ENCODE measurements around the gene DSTN. TPM values are rescaled to one million over a fixed set of nuclear protein-coding genes. Genes with fewer than 3 reads are reported as not detected.

The DSTN gene
- total and polyA plus RNA-seq, 9 donors, result 162 to 1,033 (median 324) TPM

DNA sequence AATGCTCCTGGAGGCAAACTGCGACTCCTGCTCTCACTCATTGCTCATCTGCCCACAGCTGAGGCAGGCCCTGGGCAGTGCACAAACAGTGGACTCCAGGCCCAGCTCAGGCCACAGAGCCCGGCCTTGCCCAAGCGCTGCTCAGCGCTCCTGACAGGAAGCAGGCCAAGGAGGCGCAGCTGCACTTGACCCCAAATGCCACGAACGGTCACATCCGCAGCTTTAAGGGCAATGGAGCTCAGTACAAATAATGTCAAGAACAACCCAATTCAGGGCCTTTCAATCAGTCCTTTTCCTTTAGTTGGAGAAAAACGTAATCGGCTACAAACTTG lies 78.4 kb downstream of the DSTN start:
- H3K4me1 ChIP-seq (ENCODE audit: insufficient read depth), result peaks cover 48% of the 10 kb centered on the region
- peak in 2 of 5 donors; percentile 38 to 51 for DNase-seq
- no peak for TF ChIP-seq POLR2A (IDR thresholded peaks at IDR 0.05)
- no peak for TF ChIP-seq EP300 (IDR thresholded peaks at IDR 0.05)
- TF ChIP-seq, protein P1, sequence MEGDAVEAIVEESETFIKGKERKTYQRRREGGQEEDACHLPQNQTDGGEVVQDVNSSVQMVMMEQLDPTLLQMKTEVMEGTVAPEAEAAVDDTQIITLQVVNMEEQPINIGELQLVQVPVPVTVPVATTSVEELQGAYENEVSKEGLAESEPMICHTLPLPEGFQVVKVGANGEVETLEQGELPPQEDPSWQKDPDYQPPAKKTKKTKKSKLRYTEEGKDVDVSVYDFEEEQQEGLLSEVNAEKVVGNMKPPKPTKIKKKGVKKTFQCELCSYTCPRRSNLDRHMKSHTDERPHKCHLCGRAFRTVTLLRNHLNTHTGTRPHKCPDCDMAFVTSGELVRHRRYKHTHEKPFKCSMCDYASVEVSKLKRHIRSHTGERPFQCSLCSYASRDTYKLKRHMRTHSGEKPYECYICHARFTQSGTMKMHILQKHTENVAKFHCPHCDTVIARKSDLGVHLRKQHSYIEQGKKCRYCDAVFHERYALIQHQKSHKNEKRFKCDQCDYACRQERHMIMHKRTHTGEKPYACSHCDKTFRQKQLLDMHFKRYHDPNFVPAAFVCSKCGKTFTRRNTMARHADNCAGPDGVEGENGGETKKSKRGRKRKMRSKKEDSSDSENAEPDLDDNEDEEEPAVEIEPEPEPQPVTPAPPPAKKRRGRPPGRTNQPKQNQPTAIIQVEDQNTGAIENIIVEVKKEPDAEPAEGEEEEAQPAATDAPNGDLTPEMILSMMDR (IDR thresholded peaks at IDR 0.05), result no peak
- H3K36me3 ChIP-seq, result no peaks in the 10 kb centered on the region
- H3K27me3 ChIP-seq, result no peaks in the 10 kb centered on the region
- no peak overlapping the region for H3K27ac ChIP-seq
- WGBS, 3 donors, result 71 to 72% (median 72%) methylated on average over 10 of the region's 10 CpGs
- H3K4me3 ChIP-seq, result no peak overlapping the region
- no peaks in the 10 kb centered on the region for H3K9me3 ChIP-seq
- intact Hi-C loops (cut with DNase I), result no loop called here

DNA sequence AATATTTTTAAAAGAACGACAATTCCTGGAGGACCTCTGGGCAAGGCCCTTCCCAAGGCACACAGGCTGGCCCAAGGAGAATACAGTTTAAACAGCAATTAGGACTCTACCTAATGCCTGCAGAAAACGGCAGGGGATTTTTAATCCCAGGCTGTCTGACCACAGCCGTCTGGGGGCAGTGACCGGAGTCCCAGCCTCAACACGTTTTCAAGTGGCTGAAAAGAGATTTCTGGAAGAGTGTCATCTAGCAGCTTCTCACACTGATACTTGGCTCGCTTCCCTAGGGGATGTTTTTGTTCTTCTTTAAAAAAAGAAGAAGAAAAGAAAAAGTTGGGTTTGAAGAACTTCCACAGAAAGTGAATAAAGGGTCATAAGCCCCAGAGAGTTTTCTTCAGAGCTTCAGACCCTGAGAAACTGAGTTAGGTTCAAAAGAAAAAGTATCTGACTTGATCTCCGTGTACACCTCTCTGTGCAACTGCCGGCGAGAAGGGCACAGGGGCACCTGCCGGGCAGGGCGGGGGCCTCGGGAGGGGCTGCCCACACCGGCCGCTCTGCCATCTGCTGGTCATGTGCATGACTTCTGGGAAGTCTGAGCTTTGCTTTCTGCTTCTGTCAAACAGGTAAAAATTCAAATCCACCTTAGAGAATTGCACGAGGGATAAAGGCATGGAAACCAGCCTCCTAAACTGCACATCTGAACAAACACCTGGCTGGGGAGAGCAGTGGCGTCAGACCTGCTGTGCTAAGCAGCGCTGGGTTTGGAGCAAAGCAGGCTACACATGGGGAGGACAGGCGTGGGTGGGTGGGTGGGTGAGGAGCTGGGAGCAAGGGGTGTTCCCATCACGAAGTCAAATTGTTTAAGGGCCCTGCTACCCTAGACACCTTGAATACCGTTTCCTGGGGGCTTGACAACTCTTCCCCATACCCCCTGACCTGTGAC lies 79.2 kb downstream of the DSTN start:
- TF ChIP-seq POLR2A (IDR thresholded peaks at IDR 0.05) (no peak), EP300 (IDR thresholded peaks at IDR 0.05) (no peak)
- TF ChIP-seq, protein P1 (IDR thresholded peaks at IDR 0.05), result no peak
- intact Hi-C loops (cut with DNase I), result no loop called here
- Histone ChIP-seq H3K4me1 (ENCODE audit: insufficient read depth) (peaks cover 42% of the 10 kb centered on the region), H3K36me3 (no peaks in the 10 kb centered on the region), H3K27ac (peak overlapping the region in 1 of 2 donors; percentile 10), H3K4me3 (no peak overlapping the region), H3K9me3 (no peaks in the 10 kb centered on the region), H3K27me3 (no peaks in the 10 kb centered on the region)
- peak in 2 of 5 donors; percentile 36 for DNase-seq
- 46 to 52% (median 52%) methylated on average over 19 to 20 of the region's 20 CpGs for WGBS, 3 donors

DNA sequence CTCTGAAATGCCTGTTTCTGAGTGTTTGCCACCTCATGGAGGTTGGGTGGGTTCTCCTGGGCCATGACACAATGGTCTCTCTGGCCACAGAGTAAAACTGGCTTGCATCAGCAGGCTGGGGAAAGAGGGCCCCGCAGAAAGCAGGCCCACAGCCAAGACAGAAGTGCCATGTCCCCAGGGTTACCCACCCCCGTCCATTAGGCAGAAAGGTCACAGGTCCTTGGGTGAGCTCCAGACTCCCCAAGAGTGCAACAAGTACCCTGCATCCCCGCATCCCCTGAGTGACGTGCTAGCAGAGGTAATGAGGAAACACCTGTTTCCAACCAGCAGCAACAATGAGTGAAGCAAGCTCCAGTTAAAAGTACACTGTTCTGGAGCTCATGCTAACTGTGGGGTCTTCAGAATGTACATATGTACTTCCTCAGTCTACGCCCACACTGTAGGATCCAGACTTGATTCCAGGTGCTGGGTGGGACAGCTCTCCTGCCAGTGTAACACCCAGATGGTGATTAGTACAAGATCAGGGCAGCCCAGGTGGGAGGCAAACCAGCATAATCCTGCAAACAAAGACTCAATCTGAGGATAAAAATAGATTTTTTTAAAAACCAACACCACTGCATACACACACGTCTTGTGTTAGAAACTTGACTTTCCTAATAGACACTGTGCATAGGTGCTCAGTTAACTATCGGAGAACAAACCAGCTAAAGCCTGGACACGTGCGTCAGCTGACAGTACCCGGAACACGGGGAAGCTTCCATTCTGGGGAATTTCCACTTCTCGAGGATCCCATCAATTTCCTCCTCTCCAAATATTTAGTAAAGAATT lies 80.6 kb downstream of the DSTN start:
- peak in 2 of 5 donors; percentile 31 to 36 for DNase-seq
- TF ChIP-seq EP300 (IDR thresholded peaks at IDR 0.05), result no peak
- TF ChIP-seq, protein P1 (IDR thresholded peaks at IDR 0.05), result no peak
- no peak for TF ChIP-seq POLR2A (IDR thresholded peaks at IDR 0.05)
- 67 to 70% (median 68%) methylated on average over 12 of the region's 12 CpGs for WGBS, 3 donors
- Histone ChIP-seq H3K36me3 (no peaks in the 10 kb centered on the region), H3K4me1 (ENCODE audit: insufficient read depth) (peaks cover 35% of the 10 kb centered on the region), H3K27ac (no peak overlapping the region), H3K9me3 (no peaks in the 10 kb centered on the region), H3K4me3 (no peak overlapping the region), H3K27me3 (no peaks in the 10 kb centered on the region)
- intact Hi-C loops (cut with DNase I), result no loop called here

DNA sequence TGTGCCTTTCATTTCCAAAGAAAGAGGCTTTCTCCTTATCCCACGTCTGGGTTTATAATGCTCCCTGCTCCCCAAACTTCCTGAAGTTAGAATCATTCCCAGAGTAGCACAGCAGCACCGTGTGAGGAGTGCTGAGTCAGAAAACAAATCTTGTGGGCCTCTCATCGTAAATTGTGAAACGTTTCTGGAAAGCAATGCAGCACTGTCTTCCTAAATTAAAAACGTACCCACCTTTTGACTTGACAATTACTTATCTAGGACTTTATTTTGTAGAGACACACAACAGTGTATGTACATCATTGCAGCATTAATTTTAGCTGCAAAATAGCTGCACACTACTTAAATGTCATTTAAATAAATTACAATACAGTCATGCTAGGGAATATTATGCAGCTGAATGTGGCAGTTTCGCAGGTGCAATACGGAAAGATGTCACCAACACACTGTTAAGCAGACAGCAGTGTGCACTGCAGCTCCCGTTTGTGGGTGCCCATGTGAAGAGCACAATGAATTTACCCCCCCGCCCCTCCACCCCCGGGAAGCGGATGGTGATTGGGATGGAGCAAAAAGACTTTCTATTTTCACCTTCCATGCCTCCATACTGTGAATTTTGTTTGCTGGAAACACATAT lies 81.4 kb downstream of the DSTN start:
- no peak overlapping the region for H3K4me3 ChIP-seq
- 40 to 42% (median 41%) methylated on average over 11 of the region's 11 CpGs for WGBS, 3 donors
- intact Hi-C loops (cut with DNase I), result no loop called here
- no peaks in the 10 kb centered on the region for H3K9me3 ChIP-seq
- H3K36me3 ChIP-seq, result no peaks in the 10 kb centered on the region
- H3K27me3 ChIP-seq, result no peaks in the 10 kb centered on the region
- DNase-seq, result no peak
- TF ChIP-seq, protein P1 (IDR thresholded peaks at IDR 0.05), result no peak
- TF ChIP-seq EP300 (IDR thresholded peaks at IDR 0.05), result no peak
- TF ChIP-seq POLR2A (IDR thresholded peaks at IDR 0.05), result no peak
- H3K4me1 ChIP-seq (ENCODE audit: insufficient read depth), result peaks cover 30% of the 10 kb centered on the region
- no peak overlapping the region for H3K27ac ChIP-seq
